Gastrocnemius medialis (tissue), 4 donors: ENCODE measurements around the gene ARHGAP6. TPM values are rescaled to one million over a fixed set of nuclear protein-coding genes. Genes with fewer than 3 reads are reported as not detected.
"Not testable (repeated sequence)": the region's sequence is repeated elsewhere in the genome, so short reads cannot be mapped to it uniquely, and the experiment has no call there.

Source experiments
- ATAC-seq, 2 donors: fragments of 150-250 bp; one replicate each; pipeline ENCODE4 v1.9.1; 2016
- DNase-seq, 2 donors: peaks; one replicate each; pipeline ENCODE4 v3.0.0-alpha.2; 2019
- H3K27ac ChIP-seq, 4 donors: fragments of 200-600 bp; sonication (generic); 1 replicate in 1 of 4; 2 replicates in 3 of 4; pipeline ENCODE4 v1.5.1; 2016 to 2018; ENCODE audit warnings: mild to moderate bottlenecking in 2 of 4, moderate library complexity in 1 of 4
- H3K27me3 ChIP-seq, 3 donors: fragments of 200-600 bp; sonication (generic) in 2 of 3; 1 replicate in 1 of 3; 2 replicates in 2 of 3; pipeline versions ENCODE4 v1.5.1 to v1.6.0; 2016 to 2019; ENCODE audit warnings: mild to moderate bottlenecking in 1 of 3, moderate library complexity in 1 of 3
- H3K36me3 ChIP-seq, 2 donors: fragments of 200-600 bp; sonication (generic) in 1 of 2; one replicate each; pipeline ENCODE4 v1.5.1; 2017 to 2018
- H3K4me1 ChIP-seq, 2 donors: fragments of 200-600 bp; sonication (generic) in 1 of 2; one replicate each; pipeline ENCODE4 v1.5.1; 2016 to 2017; ENCODE audit warnings: mild to moderate bottlenecking in 2 of 2
- H3K4me3 ChIP-seq, 4 donors: fragments of 200-600 bp; sonication (generic) in 3 of 4; 1 replicate in 1 of 4; 2 replicates in 3 of 4; pipeline ENCODE4 v1.5.1; 2016 to 2019; ENCODE audit warnings: mild to moderate bottlenecking in 2 of 4
- H3K9me3 ChIP-seq, 3 donors: fragments of 200-600 bp; sonication (generic) in 2 of 3; 1 replicate in 1 of 3; 2 replicates in 2 of 3; pipeline ENCODE4 v1.5.1; 2016 to 2019
- POLR2A ChIP-seq, 2 donors: fragments of 450-650 bp; IDR thresholded peaks; one replicate each; pipeline ENCODE4 v1.6.1; 2017; ENCODE audit warnings: antibody characterized with exemption in 2 of 2, mild to moderate bottlenecking in 2 of 2, moderate library complexity in 2 of 2
- in situ Hi-C, 4 donors: fragments of 200-750 bp; cut with MboI; loops; one replicate each; pipeline versions ENCODE4 v1.15.0 to v1.8.0; 2017; ENCODE audit warnings: low sequenced_read_pairs in 4 of 4
- intact Hi-C: fragments of 100-400 bp; cut with DNase I; formaldehyde crosslinking; loops from one replicate; pipeline ENCODE4 v1.15.1; 2023; ENCODE audit warnings: low total_unique reads
- total RNA-seq, 4 donors: library from RNA; depleted of rRNA; stranded (reverse); fragments of >200 nt; gene quantifications; one replicate each; pipeline versions ENCODE4 v1.1.0 to v1.2.3, GENCODE V29; 2016
- TF ChIP-seq, protein P1 (sequence below), 5 experiments: fragments of 450-650 bp in 3 of 5; fragments of 200-600 bp in 2 of 5; sonication (generic) in 2 of 5; IDR thresholded peaks in 4 of 5; conservative IDR thresholded peaks in 1 of 5; 1 replicate in 4 of 5; 2 replicates in 1 of 5; pipeline ENCODE4 v1.5.1; 2016 to 2019; ENCODE audit warnings: antibody characterized with exemption in 5 of 5, mild to moderate bottlenecking in 3 of 5, moderate library complexity in 3 of 5

The ARHGAP6 gene
- total RNA-seq, 4 donors from 2014 or later: 10.7 to 18.0 (median 14.9) TPM

DNA sequence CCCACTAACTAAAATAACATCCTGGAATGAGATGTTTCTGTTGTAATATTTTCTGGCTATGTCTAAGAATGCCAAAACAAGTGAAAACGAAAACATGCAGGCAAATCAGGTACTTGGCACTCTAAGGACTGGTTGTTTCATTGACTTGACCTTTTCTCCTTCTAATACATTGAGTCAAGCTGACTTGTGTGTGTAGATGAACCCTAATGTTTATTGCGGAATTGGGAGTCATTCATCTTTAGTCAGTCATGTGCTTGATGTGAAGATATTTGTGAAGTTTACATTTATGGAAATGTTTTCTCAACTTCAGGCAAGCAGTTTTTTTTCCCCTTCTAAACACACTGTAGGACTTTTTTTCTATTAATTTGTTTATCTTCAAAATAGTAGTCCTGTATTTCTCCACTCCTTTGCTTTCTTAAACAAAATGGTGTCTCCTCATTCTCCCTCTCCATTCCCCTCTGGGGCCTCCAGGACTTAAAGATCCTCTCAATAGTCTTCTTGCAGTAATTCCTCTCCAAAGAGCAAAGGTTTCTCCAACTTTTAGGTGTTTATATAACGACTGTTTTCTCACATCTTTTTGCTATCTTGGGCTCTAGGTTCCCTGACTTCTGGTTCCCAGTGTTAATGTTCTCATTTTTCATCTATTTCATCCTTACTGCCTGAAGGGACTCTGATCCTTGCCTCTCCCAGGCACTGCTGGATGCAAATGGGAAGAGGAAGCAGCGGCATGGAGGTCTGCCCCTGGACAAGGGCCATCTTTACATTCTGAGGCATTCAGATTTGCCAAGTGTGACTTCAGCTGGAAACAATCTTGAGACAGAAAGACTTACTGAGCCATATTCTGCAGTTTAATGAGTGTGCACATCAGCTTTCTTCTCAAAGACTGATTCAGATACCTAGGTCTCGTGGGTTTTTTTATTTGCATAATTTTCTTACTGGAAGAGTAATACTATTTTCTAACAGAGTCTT is 166.4 kb downstream of the ARHGAP6 start:
- in situ Hi-C loops (no loop called here), intact Hi-C loops (loop anchor here (10.0 kb wide), 2 partner anchors 55 to 115 kb away; no protein-coding TSS in a partner anchor)
- ATAC-seq: no peak
- Histone ChIP-seq H3K36me3 (no peaks in the 10 kb centered on the region), H3K4me1 (no peaks in the 10 kb centered on the region), H3K4me3 (no peak overlapping the region), H3K27me3 (no peaks in the 10 kb centered on the region), H3K9me3 (no peaks in the 10 kb centered on the region), H3K27ac (no peak overlapping the region)
- no peak for TF ChIP-seq POLR2A (IDR thresholded peaks at IDR 0.05)
- TF ChIP-seq, protein P1, sequence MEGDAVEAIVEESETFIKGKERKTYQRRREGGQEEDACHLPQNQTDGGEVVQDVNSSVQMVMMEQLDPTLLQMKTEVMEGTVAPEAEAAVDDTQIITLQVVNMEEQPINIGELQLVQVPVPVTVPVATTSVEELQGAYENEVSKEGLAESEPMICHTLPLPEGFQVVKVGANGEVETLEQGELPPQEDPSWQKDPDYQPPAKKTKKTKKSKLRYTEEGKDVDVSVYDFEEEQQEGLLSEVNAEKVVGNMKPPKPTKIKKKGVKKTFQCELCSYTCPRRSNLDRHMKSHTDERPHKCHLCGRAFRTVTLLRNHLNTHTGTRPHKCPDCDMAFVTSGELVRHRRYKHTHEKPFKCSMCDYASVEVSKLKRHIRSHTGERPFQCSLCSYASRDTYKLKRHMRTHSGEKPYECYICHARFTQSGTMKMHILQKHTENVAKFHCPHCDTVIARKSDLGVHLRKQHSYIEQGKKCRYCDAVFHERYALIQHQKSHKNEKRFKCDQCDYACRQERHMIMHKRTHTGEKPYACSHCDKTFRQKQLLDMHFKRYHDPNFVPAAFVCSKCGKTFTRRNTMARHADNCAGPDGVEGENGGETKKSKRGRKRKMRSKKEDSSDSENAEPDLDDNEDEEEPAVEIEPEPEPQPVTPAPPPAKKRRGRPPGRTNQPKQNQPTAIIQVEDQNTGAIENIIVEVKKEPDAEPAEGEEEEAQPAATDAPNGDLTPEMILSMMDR (IDR thresholded peaks at IDR 0.05 in 4 of 5, conservative IDR thresholded peaks at IDR 0.05 in 1 of 5): no peak
- DNase-seq: no peak

DNA sequence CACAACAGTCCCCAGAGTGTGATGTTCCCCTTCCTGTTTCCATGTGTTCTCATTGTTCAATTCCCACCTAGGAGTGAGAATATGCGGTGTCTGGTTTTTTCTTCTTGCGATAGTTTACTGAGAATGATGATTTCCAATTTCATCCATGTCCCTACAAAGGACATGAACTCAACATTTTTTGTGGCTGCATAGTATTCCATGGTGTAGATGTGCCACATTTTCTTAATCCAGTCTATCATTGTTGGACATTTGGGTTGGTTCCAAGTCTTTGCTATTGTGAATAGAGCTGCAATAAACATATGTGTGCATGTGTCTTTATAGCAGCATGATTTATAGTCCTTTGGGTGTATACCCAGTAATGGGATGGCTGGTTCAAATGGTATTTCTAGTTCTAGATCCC is 174.3 kb downstream of the ARHGAP6 start:
- H3K9me3 ChIP-seq, in situ Hi-C loops, H3K36me3 ChIP-seq, ATAC-seq, H3K4me1 ChIP-seq, DNase-seq, H3K27ac ChIP-seq, H3K4me3 ChIP-seq, intact Hi-C loops, H3K27me3 ChIP-seq: not testable (repeated sequence)

DNA sequence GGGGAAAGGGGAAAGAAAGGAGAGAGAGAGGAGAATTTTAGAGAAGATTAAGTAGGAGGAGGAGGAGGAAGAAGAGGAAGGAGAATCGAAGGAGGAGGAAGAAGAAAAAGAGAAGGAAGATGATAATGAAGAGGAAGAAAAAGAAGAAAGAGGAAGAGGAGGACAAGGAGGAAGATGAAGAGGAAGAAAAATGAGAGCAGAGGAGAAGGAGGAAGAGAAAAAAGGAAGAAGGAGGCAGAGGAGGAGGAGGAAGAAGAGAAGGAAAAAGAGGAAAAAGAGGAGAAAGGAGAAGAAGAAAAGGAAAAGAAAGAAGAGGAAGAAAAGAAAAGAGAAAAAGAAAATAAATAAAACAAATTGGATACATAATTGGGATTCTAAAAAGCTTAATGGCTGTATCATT is 181.4 kb downstream of the ARHGAP6 start:
- no peak for DNase-seq
- peaks cover 0 to 4% of the 10 kb centered on the region in 2 donors for H3K4me1 ChIP-seq
- H3K36me3 ChIP-seq: no peaks in the 10 kb centered on the region
- no peak for TF ChIP-seq POLR2A (IDR thresholded peaks at IDR 0.05)
- no peak for ATAC-seq
- in situ Hi-C loops: no loop called here
- no peak overlapping the region for H3K27ac ChIP-seq
- no peaks in the 10 kb centered on the region for H3K9me3 ChIP-seq
- no peak overlapping the region for H3K4me3 ChIP-seq
- intact Hi-C loops: no loop called here
- no peaks in the 10 kb centered on the region for H3K27me3 ChIP-seq

DNA sequence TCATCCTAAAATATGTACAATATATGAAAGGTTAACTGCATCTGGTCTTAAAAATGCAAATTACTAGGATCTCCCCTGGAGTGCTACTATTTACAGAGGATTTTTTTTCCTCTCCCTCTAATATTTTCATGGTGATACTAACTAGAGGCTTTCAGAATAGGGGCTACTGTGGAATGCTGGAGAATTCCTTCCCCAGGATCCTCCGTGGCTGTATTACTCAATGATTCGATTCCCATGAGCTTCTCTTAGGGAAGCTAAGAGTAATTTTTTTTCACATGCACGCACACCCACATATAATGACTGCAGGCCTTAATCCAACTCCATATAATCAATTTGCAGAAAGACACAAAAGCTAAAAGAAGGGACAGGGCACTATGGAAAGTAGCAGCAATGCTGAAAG is 184.7 kb downstream of the ARHGAP6 start:
- no peaks in the 10 kb centered on the region for H3K36me3 ChIP-seq
- no peak overlapping the region for H3K4me3 ChIP-seq
- no peak overlapping the region for H3K27ac ChIP-seq
- no peak for TF ChIP-seq POLR2A (IDR thresholded peaks at IDR 0.05)
- TF ChIP-seq, protein P1 (IDR thresholded peaks at IDR 0.05 in 4 of 5, conservative IDR thresholded peaks at IDR 0.05 in 1 of 5): no peak
- no peaks in the 10 kb centered on the region for H3K9me3 ChIP-seq
- intact Hi-C loops: no loop called here
- no peak for DNase-seq
- in situ Hi-C loops: no loop called here
- no peak for ATAC-seq
- H3K4me1 ChIP-seq: peaks cover 0 to 4% of the 10 kb centered on the region in 2 donors
- no peaks in the 10 kb centered on the region for H3K27me3 ChIP-seq

DNA sequence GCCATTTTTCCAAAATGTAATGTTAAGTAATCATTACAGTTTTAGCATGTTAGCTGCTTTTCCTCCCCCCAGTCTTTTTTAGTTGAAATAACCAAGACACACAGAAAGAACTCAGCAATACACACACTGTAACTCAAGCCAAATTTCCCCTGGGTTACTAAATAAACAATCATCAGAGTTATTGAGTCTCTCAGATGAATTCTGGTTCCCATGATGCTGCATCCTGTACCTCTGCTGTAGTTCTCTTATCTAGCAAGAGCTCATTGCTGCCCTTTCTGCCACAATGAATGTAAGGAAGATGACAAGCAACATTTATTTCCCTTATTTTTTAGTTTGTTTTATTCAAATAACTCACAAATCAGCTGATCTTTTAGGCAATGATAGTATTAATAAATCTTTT is 185.1 kb downstream of the ARHGAP6 start:
- Histone ChIP-seq H3K9me3 (no peaks in the 10 kb centered on the region), H3K36me3 (no peaks in the 10 kb centered on the region), H3K4me1 (peaks cover 0 to 4% of the 10 kb centered on the region in 2 donors), H3K4me3 (no peak overlapping the region), H3K27ac (no peak overlapping the region), H3K27me3 (no peaks in the 10 kb centered on the region)
- DNase-seq (no peak), ATAC-seq (no peak)
- no peak for TF ChIP-seq POLR2A (IDR thresholded peaks at IDR 0.05)
- TF ChIP-seq, protein P1 (IDR thresholded peaks at IDR 0.05 in 4 of 5, conservative IDR thresholded peaks at IDR 0.05 in 1 of 5): no peak
- in situ Hi-C loops: no loop called here
- intact Hi-C loops: no loop called here
